Measurements from ENCODE around the gene CHST2.

CHST2 gene

DNA sequence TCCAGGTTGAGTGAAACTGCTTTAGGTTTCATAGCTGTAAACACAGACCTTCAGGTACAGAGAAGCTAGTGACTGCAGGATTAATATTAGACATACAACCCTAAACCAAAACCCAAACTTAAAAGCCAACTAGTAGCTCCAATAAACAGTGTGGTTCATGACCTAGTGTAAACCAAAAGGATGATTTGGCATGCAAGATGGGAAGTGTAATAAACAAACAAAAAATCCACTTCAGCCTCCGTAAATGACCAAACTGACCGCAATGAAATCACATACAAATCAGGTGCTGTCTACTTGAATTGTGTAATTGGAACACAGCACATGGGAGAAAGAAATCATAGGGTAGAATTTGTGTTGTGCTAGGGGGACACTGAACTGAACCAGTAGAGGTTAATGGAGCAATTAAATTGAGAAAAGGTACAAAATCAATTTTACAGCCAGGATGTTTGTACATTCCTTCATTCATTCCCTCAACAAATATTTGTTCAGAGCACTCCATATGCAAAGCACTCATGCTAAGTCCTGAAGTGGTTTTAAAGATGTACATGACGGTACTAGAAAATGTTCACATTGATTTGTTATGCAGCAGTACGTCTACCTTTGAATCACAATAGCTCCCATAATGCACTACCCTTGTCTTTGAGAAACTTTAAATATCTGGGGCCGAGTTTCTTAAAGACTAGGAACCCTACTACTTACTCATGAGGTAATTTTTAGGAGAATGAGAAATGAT is 21.4 kb upstream of the CHST2 start:
- DNase-seq (ENCODE audit: low spot score): no peak

GRCh38 chr3:143099210-143099609 is 20.4 kb upstream of the CHST2 start:
- DNase-seq (ENCODE audit: low spot score): no peak

- no peak for DNase-seq (ENCODE audit: low spot score)
Measured at GRCh38 chr3:143099690-143100089, 19.9 kb upstream of the CHST2 start.

DNA sequence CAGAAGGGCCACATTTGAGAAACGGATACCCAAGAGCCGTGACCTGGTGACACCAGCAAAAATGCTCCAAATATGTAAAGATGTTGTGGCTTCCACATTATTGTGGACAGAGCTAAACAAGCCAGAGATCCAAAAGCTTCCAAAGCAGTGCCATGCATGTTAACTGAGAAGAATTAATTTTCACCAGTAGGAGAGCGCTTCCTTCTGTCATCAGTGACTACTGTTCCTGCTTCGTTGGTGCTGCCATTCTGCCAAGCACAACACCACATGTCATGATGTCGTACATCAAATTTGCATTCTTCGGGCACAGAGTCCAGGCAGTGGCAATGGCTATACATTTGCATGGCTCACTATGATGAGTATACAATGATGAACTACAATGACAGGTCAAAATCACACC is 19.1 kb upstream of the CHST2 start:
- DNase-seq (ENCODE audit: low spot score): no peak

DNA sequence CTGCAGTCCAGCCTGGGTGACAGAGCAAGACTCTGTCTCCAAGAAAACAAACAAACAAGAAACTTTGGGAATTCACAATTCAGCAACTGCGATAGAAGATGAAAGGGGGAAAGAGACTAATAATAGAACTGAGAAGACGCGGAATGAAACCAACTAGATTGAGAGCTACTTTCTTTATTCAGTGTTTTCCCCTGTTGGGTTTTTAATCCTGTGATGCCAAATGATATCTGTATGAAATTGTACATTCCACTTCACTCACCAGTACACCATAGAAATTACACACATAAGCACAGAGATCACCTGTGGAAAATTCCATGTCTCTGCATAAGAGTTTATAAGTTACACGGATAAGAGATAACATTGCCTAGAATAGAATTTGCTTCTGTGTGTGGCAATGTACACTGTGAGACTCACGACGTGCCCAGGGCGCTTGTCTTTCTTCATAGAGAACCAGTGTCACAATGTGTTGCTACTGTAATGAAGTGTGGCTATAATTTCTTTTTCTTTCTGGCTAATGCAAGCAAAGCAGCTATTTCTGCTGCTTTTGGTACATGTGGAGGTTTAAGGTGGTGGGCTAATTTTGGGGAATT is 17.7 kb upstream of the CHST2 start:
- no peak for DNase-seq (ENCODE audit: low spot score)

GRCh38 chr3:143103652-143104051 is 15.9 kb upstream of the CHST2 start:
- DNase-seq (ENCODE audit: low spot score): no peak

DNA sequence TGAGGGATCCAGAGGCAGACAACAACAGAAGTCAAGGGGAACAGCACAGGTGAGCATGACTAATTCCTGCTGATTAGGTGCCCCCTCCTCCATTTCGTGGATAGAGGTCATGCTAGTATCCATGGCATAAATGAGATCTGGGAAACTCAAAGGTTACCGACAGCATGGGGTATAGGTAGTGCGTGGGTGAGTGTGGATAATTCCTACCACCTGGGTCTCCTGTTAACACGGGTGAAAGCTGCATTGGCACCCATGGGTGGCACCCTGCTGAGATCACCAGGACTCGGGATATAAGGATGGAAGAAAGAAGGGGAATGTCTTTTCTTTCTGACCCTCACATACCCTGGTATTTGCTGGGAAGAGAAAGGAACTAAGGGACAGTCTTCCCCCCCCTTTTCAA is 14.4 kb upstream of the CHST2 start:
- DNase-seq (ENCODE audit: low spot score): no peak

DNA sequence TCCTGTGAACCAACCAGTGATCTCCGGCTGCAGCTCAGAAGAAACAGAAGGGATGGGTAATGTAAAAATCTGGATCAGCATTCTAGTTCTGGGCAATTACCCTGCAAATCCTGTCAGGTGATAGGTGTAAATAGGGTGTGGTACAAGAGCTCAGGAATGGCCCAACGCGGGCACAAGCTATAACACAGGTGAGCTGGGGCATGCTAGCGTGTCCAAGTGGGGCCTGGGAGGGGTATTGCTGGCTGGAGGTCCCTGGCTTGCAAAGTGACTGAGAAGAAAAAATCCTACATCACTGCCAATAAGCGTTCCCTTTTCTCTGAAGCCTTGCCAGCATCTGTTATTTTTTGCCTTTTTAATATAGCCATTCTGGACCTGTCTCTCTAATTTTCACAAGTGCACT is 9.7 kb upstream of the CHST2 start:
- DNase-seq (ENCODE audit: low spot score): no peak

GRCh38 chr3:143110371-143110770 is 9.2 kb upstream of the CHST2 start:
- DNase-seq (ENCODE audit: low spot score): no peak

GRCh38 chr3:143118630-143119008 is 952 bp upstream of the CHST2 start:
- DNase-seq (ENCODE audit: low spot score): no peak

DNA sequence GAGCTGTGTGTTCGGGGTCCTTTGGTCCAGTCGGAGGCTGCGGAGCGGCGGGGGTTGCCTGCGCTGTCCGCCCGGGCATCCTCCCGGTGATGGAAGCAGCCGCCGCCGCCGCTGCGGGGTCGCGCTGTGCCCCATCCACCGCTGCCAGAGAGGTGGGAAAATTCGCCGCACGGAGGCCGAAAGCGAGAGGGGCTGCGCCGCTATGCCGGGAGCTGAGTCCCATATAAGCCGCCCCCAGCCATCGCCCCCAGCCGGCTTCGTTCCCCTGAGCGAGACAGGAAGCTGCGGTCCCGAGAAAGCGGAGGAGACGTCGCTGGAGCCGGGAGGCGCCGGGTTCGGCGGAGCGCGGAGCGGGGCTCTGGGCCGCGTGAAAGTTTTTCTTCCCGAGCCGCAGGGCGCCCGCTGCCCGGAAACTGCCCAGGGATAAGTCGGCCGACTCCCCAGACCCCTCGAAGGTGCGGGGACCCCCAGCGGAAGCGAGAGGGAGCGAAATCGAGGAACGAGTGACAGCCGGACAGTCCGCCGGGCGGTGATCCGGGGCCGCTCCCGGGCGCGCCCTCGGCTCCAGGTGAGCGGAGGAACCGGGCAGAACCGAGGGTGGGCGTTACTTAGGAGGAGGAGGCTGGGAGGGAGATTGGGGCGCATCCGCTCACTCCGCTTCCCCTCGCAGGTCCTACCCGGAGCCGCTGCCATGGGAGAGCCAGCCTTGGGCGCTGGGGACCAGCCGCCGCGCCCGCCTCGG is 574 bp downstream of the CHST2 start:
- DNase-seq (ENCODE audit: low spot score): peak; percentile 53

- peak; percentile 48 for DNase-seq (ENCODE audit: low spot score)
Measured at GRCh38 chr3:143120716-143121240, 1.2 kb downstream of the CHST2 start.

- peak; percentile 78 for DNase-seq (ENCODE audit: low spot score)
Measured at GRCh38 chr3:143121241-143122088, 1.9 kb downstream of the CHST2 start.

DNA sequence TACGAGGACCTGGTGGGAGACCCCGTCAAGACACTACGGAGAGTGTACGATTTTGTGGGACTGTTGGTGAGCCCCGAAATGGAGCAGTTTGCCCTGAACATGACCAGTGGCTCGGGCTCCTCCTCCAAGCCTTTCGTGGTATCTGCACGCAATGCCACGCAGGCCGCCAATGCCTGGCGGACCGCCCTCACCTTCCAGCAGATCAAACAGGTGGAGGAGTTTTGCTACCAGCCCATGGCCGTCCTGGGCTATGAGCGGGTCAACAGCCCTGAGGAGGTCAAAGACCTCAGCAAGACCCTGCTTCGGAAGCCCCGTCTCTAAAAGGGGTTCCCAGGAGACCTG is 2.5 kb downstream of the CHST2 start:
- DNase-seq (ENCODE audit: low spot score): no peak

DNA sequence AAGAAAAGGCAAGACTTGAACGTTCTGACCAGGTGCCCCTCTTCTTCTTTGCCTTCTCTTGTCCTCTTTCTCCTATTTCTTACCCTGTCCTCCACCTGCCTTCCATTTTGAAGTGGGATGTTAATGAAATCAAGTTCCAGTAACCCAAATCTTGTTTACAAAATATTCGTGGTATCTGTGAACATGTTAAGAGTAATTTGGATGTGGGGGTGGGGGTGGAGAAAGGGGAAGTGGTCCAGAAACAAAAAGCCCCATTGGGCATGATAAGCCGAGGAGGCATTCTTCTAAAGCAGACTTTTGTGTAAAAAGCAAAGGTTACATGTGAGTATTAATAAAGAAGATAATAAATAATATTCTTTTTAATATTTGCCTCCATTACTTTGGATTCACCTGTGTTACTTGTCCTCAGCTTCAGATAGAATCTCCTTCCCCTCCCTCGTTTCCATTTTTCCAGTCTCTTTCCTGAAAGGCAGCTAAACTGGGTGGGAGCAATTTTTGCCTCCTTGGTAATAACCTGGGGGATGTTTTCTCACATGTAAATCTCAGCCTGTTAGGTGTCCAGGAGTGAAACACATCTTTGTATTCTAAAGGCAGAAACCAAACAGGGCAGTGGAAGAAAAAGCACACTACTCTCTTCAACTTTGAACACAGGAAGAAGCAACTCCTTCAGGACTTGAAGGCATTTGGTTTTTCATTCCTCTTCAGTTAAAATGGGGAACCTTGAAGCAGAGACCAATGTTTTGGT is 3.2 kb downstream of the CHST2 start:
- peak; percentile 29 for DNase-seq (ENCODE audit: low spot score)

GRCh38 chr3:143123353-143123984 is 3.9 kb downstream of the CHST2 start:
- no peak for DNase-seq (ENCODE audit: low spot score)

DNA sequence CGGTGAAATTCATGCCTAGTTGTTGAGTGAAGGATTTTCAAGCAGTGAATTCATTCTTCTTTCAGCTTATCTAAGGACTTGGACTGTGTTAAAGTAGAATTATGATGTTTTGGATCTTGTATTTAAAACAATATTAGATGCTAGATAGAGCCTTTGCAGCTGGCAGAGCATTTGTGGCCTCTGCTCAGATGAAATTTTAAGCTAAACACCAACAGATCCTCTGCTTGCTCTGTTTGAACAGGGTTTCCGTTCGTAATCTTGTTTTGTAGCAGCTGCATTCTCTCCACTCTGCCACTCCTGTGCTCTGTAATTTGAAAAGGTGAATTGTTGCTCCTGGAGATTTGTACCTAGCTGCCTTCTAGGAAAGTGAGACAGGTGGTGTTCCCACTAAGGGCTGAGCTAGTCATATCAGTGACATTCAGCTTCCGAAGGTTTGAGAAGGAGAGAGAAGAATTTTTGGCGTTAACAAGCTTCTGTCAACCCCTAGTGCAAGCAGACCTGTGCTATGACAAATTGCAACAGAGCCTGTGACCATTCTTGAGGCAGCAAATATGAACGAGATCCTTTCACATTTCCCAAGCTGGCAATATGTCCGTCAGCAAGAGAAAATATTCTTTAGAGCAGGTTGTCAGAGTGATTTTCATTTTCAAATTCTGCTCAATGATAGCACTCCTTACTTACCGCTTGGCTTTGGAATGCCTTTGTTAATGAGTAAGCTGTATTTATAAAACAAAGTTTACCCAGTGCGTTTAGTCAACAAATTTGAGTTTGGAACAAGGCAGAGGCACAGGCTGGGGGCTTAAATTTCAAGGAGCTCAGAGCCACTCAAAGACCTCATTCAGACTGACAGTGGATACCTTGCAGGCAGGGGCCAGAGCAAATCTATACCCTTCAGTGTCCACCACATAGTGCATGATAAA is 5.3 kb downstream of the CHST2 start:
- DNase-seq (ENCODE audit: low spot score): no peak

DNA sequence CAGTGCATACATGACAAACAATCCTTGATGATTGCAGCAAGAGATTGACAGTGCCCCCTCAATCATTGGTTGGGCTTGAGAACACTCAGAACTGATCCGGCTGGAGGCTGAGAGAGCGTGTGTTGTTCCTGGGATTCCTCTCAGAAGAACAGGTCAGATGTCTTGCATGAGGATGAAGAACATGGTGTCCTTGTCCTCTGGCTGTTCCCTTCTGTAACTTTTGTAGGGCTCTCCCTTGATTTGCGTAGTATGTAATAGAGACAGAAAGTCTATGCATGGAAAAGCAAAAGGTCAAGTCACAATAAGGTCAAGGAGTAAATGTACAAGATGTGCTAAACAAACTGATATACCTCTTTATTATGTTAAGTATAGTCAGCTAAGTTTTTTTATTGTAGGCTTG is 8.2 kb downstream of the CHST2 start:
- DNase-seq (ENCODE audit: low spot score): no peak

DNA sequence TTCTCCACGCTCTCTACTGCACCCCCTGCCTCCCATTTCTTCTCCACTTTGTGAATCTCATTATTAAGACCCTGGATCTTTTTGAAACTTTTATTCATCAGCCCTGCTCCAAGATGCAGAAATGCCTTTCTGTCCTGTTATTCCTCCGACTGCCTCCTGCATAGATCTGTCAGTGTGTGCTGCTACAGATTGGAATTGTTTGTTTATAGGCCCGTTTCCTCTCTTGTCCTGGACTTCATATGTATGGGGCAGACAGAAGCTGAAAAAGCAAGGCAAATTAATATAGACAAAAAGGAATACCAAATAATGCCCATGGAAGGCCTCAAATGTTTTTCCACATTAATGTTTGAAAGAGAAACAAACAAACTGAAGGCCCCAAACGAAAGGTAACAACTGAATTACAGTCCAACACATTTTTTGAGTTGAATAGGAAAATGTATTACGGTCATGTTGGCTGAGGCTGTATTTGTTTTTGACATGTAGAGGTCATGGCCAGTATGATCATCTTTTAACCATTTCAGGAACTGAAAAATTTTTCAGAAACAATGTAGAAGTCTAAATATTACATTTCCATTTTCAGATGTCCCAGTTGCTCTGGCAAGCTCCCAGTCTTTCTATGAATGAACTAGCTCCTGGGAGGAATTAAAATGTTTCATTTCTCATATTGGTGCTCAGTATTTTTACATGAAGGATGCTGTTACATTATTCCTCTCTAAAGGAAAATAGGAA is 8.8 kb downstream of the CHST2 start:
- DNase-seq (ENCODE audit: low spot score): no peak

Data from hematopoietic multipotent progenitor cell treated with erythropoietin and hydrocortisone succinate and interleukin-3 and kit ligand, for 15 days (in vitro differentiated cells).